Right hindlimb (tissue), 1 donor: ENCODE measurements around the gene SNAP47.
A peak's percentile ranks its signal among the peaks of the same experiment; 100 is the strongest.

Experiments used
- DNase-seq: peaks from one replicate; pipeline ENCODE4 v3.0.0-alpha.2; 2018

The SNAP47 gene

DNA sequence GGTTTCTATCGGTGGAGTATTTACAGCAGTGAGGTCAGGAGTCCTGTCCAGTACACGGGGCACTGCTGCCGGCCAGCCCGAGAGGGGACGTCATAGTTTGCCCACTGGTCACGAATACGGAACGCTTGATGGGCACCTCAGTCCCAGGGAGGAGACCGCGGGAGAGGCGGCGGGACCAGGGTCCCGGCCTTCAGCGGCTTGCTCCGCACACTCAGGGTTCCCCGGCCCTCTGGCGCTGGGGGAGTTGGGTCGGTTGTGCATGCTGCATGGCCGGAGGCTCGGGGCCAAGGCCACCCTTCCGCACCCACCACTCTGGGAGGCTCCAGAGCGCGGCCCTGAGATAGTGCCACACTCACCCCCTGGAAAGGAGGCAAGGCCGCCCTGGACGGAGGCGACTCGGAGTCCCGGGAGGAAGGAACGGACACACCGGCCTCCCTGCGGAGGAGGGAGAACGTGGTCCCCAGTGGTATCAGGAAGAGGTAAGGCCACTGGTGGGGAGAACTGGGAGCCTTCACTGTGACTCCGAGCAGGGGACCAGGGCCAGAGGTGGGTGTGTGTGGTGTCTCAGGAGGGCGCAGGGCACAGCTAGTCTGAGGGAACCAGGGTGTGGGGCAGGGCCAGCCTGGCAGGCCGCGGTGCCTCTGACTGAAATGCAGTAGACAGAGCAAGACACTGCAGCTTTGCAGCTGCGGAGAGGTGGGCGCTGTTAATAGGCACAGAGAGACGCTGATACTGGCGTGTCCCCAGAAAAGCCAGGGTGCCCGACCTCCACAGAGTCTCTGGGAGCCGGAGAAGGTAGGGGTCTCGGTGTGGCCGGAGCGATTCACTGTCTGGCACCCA is 51.7 kb downstream of the SNAP47 start:
- peak; percentile 33 for DNase-seq

- peak; percentile 91 for DNase-seq
Observed at GRCh38 chr1:227787513-227788270, 52.5 kb downstream of the SNAP47 start.

DNA sequence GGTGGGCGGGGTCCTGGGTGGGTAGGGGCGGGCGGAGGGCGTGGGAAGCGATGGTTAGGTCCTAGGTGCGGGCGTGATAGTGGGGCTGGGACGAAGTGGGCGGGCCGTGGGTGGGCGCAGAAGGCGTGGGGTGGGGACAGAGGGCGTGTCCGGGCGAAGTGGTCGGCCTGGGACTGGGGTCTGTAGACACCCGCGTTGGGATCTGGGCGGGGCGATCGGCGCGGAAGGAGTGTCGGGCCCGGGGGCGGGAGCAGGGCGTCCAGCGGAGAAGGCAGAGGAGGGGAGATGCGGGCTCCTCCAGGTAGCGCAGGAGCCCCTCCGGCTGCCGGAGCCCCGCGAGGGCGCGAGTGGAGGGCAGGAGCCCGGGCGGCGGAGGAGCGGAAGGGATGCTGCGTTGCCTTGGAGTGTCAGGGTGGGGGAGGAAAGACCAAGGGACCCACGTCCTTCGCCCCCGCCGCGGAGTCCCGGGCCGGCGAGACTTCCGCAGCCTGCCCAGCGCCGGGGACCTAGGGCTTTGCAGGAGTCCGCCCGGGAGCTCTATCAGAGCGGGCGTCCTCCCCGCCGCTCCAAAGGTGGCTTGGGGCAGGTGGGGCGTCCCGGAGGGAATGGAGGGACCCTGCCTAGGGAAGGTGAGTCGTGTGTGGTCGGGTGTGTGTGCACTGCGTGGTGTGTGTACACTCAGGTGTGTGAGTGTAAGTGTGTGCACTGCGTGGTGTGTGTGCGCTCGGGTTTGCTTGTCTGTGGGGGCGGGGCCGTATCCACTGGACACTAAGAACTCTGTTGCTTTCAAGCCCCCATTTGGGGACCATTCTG is 53.2 kb downstream of the SNAP47 start:
- no peak for DNase-seq

DNA sequence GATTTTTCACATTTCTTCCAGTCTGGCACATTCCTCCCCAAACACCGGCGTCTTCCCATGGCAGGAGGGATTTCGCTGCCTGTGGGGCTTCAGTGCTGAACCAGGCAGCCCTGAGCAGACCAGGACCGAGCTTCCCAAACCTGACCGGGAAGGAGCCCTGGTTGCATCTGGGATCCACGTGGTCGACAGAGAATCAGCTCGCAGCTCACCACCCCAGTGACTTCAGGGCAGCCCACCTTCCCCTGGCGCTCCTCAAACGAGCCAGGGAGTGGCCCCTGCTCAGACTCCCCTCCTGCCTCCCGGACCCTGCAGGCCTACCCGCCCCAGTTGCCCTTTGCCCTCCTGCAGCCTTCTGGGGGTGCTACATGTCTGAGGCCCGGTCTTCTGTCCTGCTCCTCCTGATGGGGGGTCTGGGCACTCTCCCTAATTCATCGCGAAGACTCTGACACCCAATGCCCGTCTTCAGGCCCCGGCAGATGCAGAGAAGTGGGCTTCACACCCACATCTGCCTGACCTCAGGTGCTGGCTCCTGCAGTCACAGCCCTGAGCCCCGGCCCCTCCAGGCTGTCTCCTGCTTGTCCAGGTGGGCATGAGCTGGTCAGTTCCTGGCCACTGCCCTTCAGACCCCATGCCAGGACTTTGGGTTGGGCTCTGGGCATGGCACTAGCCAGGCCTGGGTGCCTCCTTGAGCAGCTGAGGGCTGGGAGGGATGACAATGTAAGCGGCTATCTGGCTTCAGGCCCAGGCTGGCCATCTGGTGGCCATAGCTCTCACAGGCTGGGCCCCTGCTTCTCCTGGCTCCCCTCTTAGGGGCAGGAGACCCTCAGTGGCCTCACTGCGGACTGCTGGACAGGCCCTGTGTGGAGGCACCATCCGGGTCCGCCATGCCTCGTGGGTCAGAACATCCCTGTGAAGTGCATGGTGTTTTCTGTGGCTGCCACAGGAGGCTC is 54.1 kb downstream of the SNAP47 start:
- DNase-seq: peak; percentile 38

GRCh38 chr1:227790034-227790400 is 54.8 kb downstream of the SNAP47 start:
- no peak for DNase-seq

- no peak for DNase-seq
Observed at GRCh38 chr1:227790868-227791267, 55.6 kb downstream of the SNAP47 start.

GRCh38 chr1:227791425-227792143 is 56.3 kb downstream of the SNAP47 start:
- no peak for DNase-seq

DNA sequence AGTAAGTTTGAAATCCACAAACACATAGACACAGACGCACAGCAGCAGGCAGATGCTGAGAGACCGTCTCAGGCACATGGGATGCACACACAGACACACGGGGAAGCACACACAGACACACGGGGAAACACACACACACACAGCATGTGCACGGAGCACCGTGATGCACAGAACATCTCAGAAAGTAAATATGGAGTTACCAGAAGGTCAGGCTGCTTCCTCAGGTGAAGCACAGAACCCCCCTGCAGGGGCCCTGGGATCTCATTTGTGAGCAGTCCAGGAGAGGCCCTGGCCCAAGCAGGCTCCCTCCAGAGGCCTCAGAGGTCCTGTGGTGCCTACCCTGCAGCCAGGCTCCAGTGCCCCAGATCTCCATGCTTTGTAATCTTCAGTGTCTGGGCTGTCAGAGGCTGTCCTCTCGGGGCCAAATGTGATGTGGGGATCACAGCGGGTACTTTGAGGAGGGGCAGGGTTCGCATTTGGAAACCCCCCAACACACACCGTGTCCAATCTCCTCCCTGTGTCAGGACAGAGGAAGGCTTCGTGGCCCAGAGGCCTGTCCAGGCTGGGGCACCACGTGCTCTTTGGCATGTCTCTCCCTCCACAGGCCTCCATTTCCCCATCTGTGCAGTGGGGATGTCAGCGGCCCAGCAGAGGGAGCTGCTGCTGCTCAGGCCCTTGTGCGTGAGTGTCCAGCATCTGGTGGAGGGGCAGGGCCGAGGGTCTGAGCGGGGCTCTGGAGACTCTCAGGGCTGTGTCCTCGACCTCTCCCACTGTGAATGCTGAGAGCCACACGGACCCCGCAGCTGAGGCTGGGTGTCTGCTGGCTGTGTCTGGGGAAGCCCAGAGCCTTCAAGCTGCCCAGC is 57.2 kb downstream of the SNAP47 start:
- no peak for DNase-seq

DNA sequence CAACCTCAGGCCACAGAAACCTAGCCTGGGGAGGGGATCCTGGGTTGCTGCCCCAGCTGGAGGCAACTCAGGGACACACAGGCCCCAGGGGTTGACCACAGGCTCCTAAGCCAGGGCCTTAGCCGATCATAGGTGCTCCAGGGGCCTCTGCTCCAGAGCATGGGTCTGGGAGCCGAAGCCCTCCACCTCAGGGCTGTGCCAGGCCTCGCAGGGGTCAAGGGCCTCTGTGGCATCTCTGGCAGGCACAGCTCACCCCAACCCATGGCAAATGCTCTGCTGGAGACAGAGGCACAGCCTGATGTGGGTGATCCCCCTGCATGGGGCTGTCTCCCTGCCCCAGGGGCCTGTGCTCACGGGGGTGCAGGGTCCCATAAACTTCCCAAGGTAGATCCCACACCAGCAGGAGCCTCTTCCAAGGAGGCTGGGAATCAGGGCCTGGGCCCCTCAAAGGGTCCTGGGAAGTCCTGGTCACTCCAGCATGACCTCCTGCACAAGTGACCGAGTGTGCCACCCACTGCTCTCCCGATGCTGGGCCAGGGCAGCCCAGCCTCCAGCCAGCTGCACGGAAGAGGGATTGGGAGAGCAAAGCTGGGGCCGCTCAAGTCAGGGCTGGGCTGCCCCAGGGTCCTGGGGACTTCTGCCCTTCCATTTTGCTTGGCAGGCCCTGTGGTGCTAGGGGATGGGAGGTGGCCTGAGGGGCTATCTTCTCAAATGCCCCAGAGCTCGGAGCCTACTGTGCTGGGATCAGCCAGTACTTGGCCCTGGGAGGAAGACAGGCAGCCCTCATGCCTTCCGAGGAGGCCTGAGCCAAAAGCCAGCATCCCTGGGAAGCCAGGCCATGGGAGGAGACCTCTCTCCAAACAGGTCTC is 58.1 kb downstream of the SNAP47 start:
- DNase-seq: no peak

DNA sequence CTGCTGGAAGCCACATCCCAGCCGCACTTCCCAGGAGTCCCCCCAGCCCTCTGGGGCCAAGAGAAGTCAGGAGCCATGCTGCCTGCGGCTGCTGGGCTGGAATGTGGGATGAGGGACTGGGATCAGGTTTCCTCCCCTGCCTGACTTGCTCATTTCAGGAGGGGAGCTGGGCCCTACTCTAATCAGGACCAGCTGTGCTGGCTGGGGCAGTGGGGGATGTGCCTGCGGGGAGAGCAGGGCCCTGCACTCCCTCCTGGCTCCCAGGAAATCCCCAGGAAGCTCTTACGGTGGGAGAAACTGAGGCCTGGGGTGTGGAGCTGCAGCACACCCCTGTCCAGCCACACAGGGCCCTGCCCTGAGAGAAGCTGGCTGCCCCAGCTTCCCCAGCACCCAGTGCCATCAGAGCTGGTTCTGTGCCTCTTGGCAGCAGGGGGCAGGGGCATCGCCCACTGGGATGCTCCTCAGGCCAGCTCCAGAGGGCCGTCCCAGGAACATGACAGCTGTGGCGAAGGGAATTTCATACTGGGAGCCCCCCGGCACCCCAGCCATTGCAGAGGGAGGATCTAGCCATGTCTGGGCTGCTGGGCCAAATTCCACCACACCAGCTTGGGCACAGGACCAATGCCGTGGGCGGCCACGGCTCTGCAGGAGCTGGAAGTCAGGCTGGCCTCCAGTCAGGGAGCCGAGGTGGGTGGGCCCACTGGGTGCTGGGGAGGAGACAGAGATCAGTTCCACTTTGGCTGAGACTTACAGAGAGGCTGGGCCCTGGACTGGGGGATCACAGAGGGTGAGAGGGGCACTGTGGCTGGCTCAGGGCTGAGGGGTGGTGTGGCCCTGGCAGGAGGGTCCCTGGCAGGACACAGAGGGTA is 58.9 kb downstream of the SNAP47 start:
- DNase-seq: peak; percentile 91

DNA sequence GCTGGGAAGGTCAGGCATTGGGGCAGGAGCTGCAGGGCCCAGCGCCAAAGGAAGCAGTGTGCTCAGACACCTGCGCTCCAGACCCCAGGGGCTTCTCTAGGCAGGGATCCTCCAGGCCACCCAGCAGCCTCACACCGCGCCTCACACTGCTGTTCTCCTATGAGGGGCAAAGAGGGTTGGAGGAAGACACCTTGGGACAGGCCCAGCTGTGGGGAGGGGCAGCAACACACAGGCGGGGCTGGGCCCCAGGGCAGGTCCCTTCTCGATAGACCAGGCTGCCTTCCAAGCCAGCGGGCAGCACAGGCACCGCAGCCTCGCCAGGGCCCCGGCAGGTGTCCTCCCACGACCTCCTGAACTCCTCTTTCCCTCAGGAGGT is 59.6 kb downstream of the SNAP47 start:
- DNase-seq: peak; percentile 50

GRCh38 chr1:227795732-227796131 is 60.5 kb downstream of the SNAP47 start:
- no peak for DNase-seq

DNA sequence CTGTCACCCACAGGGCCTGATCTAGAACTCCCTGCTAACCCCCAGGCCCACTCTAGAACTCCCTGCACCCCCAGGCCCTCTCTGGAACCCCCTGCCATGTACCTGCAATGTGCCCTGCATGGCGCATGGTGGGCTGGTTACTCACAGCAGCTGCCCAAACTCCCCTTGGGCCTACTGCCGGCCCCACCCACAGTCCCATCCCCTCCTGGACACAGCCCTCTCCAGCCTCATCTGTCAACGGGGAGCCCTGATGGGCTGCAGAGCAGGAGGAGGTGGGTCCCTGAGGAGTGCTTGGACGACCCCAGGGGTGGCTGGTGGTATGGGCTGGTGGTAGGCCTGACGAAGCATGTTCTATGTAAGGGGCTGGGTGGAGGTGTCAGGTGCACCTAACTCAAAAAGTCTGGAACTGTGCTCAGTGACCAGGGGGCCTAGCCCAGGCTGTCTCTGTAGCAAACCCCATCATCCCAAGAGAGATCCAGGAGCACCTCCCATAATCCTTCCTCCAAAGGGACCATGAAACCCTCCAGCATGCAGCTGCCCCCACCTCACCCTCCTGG is 61.2 kb downstream of the SNAP47 start:
- DNase-seq: no peak

DNA sequence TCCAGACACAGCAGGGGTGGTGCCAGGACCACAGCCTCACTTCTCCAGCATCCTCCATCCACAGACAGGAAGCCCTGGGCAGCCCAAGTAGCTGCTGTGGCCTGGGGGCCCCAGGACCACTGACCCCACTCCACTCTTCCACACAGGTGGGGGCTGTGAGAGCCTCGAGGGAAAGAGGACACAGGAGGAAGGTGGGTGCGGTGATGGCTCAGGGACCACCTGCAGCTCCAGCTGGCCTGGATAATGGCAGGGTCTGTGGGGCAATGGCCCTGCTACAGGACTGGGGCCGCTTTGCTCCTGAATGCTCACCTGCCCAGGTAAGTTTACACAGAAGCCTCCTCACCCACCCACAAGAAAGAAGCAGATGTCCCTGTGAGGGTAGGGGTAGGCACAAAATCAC is 61.9 kb downstream of the SNAP47 start:
- no peak for DNase-seq

GRCh38 chr1:227797625-227798024 is 62.4 kb downstream of the SNAP47 start:
- no peak for DNase-seq

DNA sequence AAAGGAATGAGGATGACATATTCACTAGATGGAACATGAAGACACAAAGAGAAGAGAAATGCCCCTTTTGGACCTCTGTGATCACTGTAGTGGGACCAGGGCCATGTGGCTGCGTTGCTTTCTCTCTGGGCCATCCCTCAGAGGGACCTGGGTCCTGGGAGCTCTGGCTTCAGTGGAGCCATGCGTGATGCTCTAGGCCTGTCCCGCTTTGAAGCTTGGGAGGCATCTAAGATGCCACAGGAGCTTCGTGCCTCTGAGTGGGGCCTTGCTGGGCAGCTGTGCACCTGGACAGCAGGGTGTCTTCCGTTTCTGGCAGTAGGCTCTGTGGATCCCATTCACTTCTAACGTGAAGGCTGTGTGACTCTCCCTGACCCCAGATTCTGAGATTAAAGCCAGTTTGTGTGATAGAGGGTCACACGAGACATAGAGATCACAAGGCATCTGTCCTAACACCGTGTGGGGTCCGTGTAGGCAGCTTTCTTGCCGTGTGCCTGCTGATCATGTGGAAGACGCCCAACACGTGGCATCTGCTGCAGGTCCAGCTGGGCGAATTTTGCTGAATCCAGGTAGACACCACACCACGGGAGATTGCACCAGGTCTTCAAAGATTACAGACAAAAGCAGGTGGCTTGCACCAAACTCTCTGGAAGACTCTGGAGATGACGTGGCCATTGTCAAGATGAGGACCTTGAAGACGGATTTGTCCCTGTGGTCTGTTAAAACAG is 63.0 kb downstream of the SNAP47 start:
- no peak for DNase-seq

GRCh38 chr1:227799756-227800155 is 64.5 kb downstream of the SNAP47 start:
- no peak for DNase-seq
